A673 (cell line): Measurements from ENCODE around the gene SLC12A7. TPM values are rescaled to one million over a fixed set of nuclear protein-coding genes. Genes with fewer than 3 reads are reported as not detected.

ENCODE experiments used
- BruUV-seq: library from RNA; stranded (reverse); fragments of 400-500 nt; replicated peaks from 2 replicates; lab custom pipeline; 2021; lab: Mats Ljungman, UMichigan
- CTCF ChIA-PET: fragments of 300-600 bp; sonication (Branson Sonifier 250); formaldehyde crosslinking; loops from one replicate; lab custom pipeline; 2022; ENCODE audit warnings: antibody characterized with exemption; lab: Charles Lee
- POLR2A ChIA-PET: fragments of 300-600 bp; sonication (Branson Sonifier 250); formaldehyde crosslinking; loops from one replicate; lab custom pipeline; 2022; ENCODE audit warnings: antibody characterized with exemption; ENCODE audit not compliant: low non-redundant PET; lab: Charles Lee
- DNase-seq: peaks from one replicate; pipeline ENCODE4 v3.0.0-alpha.2; 2015; ENCODE audit warnings: low spot score
- H3K27ac ChIP-seq: fragments of 200-600 bp; sonication (generic); 2 replicates; pipeline ENCODE4 v1.5.1; 2016; ENCODE audit warnings: mixed run types, low read depth, mild to moderate bottlenecking, mixed read lengths, antibody characterized with exemption, low read length; ENCODE audit not compliant: poor library complexity, severe bottlenecking
- H3K27me3 ChIP-seq: fragments of 200-600 bp; sonication (generic); replicated peaks from 2 replicates; pipeline ENCODE4 v1.6.1; 2017; ENCODE audit warnings: mixed run types, low read depth, mild to moderate bottlenecking, mixed read lengths, antibody characterized with exemption, low read length; ENCODE audit not compliant: insufficient read depth, poor library complexity
- H3K36me3 ChIP-seq: fragments of 200-600 bp; sonication (generic); 2 replicates; pipeline ENCODE4 v1.6.1; 2016; ENCODE audit warnings: mixed run types, mild to moderate bottlenecking, mixed read lengths, antibody characterized with exemption, low read length; ENCODE audit not compliant: insufficient read depth, poor library complexity, severe bottlenecking
- H3K4me1 ChIP-seq: fragments of 200-600 bp; sonication (generic); 2 replicates; pipeline ENCODE4 v1.6.1; 2017; ENCODE audit warnings: mixed run types, mild to moderate bottlenecking, mixed read lengths, antibody characterized with exemption, low read length; ENCODE audit not compliant: insufficient read depth, poor library complexity, severe bottlenecking
- H3K4me3 ChIP-seq: fragments of 200-600 bp; sonication (generic); 2 replicates; pipeline ENCODE4 v1.5.1; 2016; ENCODE audit warnings: low read depth, mixed run types, mild to moderate bottlenecking, mixed read lengths, low read length; ENCODE audit not compliant: poor library complexity, severe bottlenecking
- H3K9me3 ChIP-seq: fragments of 200-600 bp; sonication (generic); 2 replicates; pipeline ENCODE4 v1.6.1; 2016; ENCODE audit warnings: mixed run types, low read depth, mild to moderate bottlenecking, mixed read lengths, antibody characterized with exemption, low read length; ENCODE audit not compliant: poor library complexity, severe bottlenecking
- EZH2 ChIP-seq: fragments of 200-600 bp; sonication (generic); IDR thresholded peaks from 2 replicates; pipeline ENCODE4 v1.6.1; 2017; ENCODE audit warnings: borderline replicate concordance, low read depth, mild to moderate bottlenecking, mixed read lengths, antibody characterized with exemption, low read length; ENCODE audit not compliant: poor library complexity, severe bottlenecking
- intact Hi-C: fragments of 100-400 bp; cut with micrococcal nuclease; formaldehyde crosslinking; loops from one replicate; pipeline ENCODE4 v1.10.0; 2022; ENCODE audit not compliant: unreplicated experiment
- total RNA-seq: library from RNA; stranded (reverse); gene quantifications from 2 replicates; pipeline ENCODE4 v1.2.3, GENCODE V29; 2021
- TF ChIP-seq, protein P1 (sequence below): fragments of 300-800, 200-600 bp; sonication (generic); conservative IDR thresholded peaks from 2 replicates; pipeline ENCODE4 v1.5.1; 2017; ENCODE audit warnings: low read depth, mild to moderate bottlenecking, antibody characterized with exemption, low read length, moderate library complexity, mixed read lengths

SLC12A7 gene
- total RNA-seq, 1 experiment from 2014 or later = 45.2 TPM

DNA sequence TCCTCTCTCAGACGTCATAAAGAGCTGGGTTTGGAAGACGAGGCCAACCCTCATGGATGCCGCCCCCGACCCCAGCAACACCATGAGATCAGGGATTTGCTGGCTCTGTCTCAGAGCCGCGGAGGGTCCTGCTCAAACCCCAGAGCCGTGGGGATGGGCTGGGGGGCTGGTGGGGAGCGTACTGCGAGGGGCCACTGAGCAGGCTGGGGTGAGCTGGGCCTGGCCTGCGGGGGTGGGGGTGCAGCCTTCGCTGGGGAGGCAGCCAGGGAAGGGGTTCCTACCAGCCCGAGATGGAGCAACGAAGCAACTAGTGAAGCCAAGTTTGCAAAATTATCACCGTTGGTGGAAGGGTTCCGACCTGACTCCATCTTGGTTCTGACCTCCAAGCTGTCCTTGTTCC, 5.1 kb upstream of the SLC12A7 start:
- DNase-seq = no peak
- intact Hi-C loops = no loop called here
- ChIA-PET CTCF (no interaction called here), POLR2A (no interaction called here)
- Histone ChIP-seq H3K4me1 (peaks cover 26% of the 10 kb centered on the region), H3K4me3 (no peak overlapping the region), H3K27ac (no peak overlapping the region), H3K36me3 (no peaks in the 10 kb centered on the region), H3K9me3 (no peaks in the 10 kb centered on the region), H3K27me3 (no peaks in the 10 kb centered on the region)
- BruUV-seq = no TSS peak
- TF ChIP-seq, protein P1, sequence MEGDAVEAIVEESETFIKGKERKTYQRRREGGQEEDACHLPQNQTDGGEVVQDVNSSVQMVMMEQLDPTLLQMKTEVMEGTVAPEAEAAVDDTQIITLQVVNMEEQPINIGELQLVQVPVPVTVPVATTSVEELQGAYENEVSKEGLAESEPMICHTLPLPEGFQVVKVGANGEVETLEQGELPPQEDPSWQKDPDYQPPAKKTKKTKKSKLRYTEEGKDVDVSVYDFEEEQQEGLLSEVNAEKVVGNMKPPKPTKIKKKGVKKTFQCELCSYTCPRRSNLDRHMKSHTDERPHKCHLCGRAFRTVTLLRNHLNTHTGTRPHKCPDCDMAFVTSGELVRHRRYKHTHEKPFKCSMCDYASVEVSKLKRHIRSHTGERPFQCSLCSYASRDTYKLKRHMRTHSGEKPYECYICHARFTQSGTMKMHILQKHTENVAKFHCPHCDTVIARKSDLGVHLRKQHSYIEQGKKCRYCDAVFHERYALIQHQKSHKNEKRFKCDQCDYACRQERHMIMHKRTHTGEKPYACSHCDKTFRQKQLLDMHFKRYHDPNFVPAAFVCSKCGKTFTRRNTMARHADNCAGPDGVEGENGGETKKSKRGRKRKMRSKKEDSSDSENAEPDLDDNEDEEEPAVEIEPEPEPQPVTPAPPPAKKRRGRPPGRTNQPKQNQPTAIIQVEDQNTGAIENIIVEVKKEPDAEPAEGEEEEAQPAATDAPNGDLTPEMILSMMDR = no peak
- TF ChIP-seq EZH2 = no peak

DNA sequence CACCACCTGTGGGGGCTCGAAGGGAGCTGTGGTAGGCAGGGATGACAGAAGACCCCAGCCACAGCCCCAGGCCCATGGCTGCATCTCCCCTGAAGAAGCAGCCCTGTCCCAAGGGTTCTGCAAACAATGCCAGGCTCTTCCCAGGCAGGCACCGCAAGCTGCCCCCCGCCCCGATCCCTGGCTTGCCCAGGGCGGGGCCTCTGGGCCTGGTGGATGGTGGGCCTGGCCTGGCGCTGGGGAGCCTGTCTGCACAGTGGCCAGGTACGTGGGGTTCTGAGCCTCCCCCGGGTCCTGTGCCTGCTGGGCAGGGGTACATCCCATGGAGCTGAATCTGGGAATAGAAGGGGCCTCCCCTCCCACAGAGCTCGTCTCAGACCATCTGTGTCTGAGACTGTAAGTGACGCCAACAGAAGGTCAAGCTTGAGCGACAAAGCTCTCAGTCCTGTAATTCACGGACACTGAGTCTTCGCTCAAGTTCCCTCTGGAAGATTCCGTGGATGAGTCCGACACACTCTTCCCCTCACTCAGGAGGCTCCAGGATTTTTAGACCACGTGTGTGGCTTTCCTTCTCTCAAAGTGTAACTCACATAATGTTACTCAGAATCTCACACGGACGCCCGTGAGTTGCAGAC, 4.4 kb upstream of the SLC12A7 start:
- no TSS peak for BruUV-seq
- Histone ChIP-seq H3K36me3 (no peaks in the 10 kb centered on the region), H3K4me1 (peaks cover 26% of the 10 kb centered on the region), H3K9me3 (no peaks in the 10 kb centered on the region), H3K4me3 (no peak overlapping the region), H3K27ac (no peak overlapping the region), H3K27me3 (no peaks in the 10 kb centered on the region)
- TF ChIP-seq, protein P1 = no peak
- no peak for TF ChIP-seq EZH2
- intact Hi-C loops = no loop called here
- CTCF ChIA-PET = no interaction called here
- POLR2A ChIA-PET = no interaction called here
- no peak for DNase-seq

DNA sequence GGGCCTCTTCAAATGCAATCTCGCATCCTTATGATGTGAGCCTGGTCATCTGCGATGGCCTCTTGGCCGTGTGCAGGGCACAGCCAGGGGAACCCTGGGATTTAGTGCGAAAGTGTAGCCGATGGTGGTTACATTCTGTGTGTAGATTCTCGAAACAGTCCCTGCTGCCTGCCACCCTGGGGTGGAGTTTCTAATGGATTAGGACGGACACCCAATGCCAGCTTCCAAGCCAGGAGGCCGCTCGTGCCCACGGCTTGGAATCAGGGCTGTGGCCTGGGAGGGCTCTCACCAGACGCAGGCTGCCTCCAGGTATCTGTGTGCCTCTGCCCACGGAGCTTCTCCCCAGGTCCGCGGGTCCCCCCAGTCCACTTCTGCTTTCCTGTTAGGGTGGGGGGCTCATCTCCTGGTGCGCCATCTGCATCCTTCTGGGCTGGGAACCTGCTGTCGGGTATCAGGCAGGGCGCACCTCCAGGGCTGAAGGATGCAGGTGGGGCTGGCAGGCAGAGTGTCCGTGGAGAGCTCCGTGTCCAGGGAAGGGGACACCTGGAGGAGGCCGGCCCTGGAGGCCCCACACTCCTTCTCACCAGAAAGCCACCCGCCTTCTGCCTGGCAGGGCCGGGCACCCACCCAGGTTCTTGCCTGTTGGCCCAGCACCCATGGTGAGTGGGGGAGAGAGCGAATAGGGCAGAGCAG, 3.4 kb upstream of the SLC12A7 start:
- DNase-seq = no peak
- H3K36me3 ChIP-seq = no peaks in the 10 kb centered on the region
- BruUV-seq = no TSS peak
- H3K27me3 ChIP-seq = no peaks in the 10 kb centered on the region
- H3K27ac ChIP-seq = no peak overlapping the region
- CTCF ChIA-PET = no interaction called here
- H3K4me3 ChIP-seq = no peak overlapping the region
- H3K4me1 ChIP-seq = peaks cover 32% of the 10 kb centered on the region
- POLR2A ChIA-PET = no interaction called here
- no peak for TF ChIP-seq EZH2
- TF ChIP-seq, protein P1 = no peak
- intact Hi-C loops = no loop called here
- H3K9me3 ChIP-seq = no peaks in the 10 kb centered on the region
